ENCODE results near the gene PLD2.

The PLD2 gene

GRCh38 chr17:4816826-4817225 lies 9.9 kb downstream of the PLD2 start:
- H3F3A ChIP-seq (ENCODE audit: insufficient read depth, low read length): no peaks in the 10 kb centered on the region
- H4K20me1 ChIP-seq (ENCODE audit: insufficient read depth, low read length): no peaks in the 10 kb centered on the region
- no peaks in the 10 kb centered on the region for H3K4me1 ChIP-seq (ENCODE audit: low read length)
- H3K9ac ChIP-seq (ENCODE audit: low read length): no peak overlapping the region
- no peaks in the 10 kb centered on the region for H3K36me3 ChIP-seq (replicated peaks; ENCODE audit: insufficient read depth, low read length)
- no peak overlapping the region for H3K4me2 ChIP-seq (ENCODE audit: low read depth, low read length)
- TF ChIP-seq CTCF (IDR thresholded peaks at IDR 0.05; ENCODE audit: low read length) (no peak), EZH2 (optimal IDR thresholded peaks at IDR 0.05; ENCODE audit: low read depth, low read length) (no peak), EZH2phosphoT487 (IDR thresholded peaks at IDR 0.05; ENCODE audit: low read length) (no peak)
- H3K9me3 ChIP-seq (replicated peaks; ENCODE audit: insufficient read depth, low read length): no peaks in the 10 kb centered on the region
- H2AFZ ChIP-seq (ENCODE audit: low read length): no peak overlapping the region
- H3K4me3 ChIP-seq (ENCODE audit: low read length): no peak overlapping the region
- no peaks in the 10 kb centered on the region for H3K79me2 ChIP-seq (ENCODE audit: low read length)
- no peak overlapping the region for H3K27ac ChIP-seq (ENCODE audit: low read length)
- H3K27me3 ChIP-seq (replicated peaks; ENCODE audit: insufficient read depth, low read length): no peaks in the 10 kb centered on the region
- no peaks in the 10 kb centered on the region for H3K9me2 ChIP-seq (replicated peaks; ENCODE audit: insufficient read depth, low read length)
- DNase-seq: no peak

GRCh38 chr17:4818276-4818675 lies 11.3 kb downstream of the PLD2 start:
- no peak for TF ChIP-seq CTCF (IDR thresholded peaks at IDR 0.05; ENCODE audit: low read length)
- Histone ChIP-seq H4K20me1 (ENCODE audit: insufficient read depth, low read length) (no peaks in the 10 kb centered on the region), H3K27me3 (replicated peaks; ENCODE audit: insufficient read depth, low read length) (no peaks in the 10 kb centered on the region), H2AFZ (ENCODE audit: low read length) (no peak overlapping the region), H3K4me3 (ENCODE audit: low read length) (no peak overlapping the region), H3K9me3 (replicated peaks; ENCODE audit: insufficient read depth, low read length) (no peaks in the 10 kb centered on the region), H3F3A (ENCODE audit: insufficient read depth, low read length) (no peaks in the 10 kb centered on the region), H3K9me2 (replicated peaks; ENCODE audit: insufficient read depth, low read length) (no peaks in the 10 kb centered on the region), H3K79me2 (ENCODE audit: low read length) (no peaks in the 10 kb centered on the region), H3K27ac (ENCODE audit: low read length) (no peak overlapping the region), H3K9ac (ENCODE audit: low read length) (no peak overlapping the region), H3K4me1 (ENCODE audit: low read length) (no peaks in the 10 kb centered on the region), H3K36me3 (replicated peaks; ENCODE audit: insufficient read depth, low read length) (no peaks in the 10 kb centered on the region), H3K4me2 (ENCODE audit: low read depth, low read length) (no peak overlapping the region)
- DNase-seq: no peak

GRCh38 chr17:4822835-4823234 lies 15.9 kb downstream of the PLD2 start:
- H3F3A ChIP-seq (ENCODE audit: insufficient read depth, low read length): no peaks in the 10 kb centered on the region
- no peaks in the 10 kb centered on the region for H3K9me3 ChIP-seq (replicated peaks; ENCODE audit: insufficient read depth, low read length)
- H3K27me3 ChIP-seq (replicated peaks; ENCODE audit: insufficient read depth, low read length): no peaks in the 10 kb centered on the region
- H3K36me3 ChIP-seq (replicated peaks; ENCODE audit: insufficient read depth, low read length): no peaks in the 10 kb centered on the region
- H4K20me1 ChIP-seq (ENCODE audit: insufficient read depth, low read length): no peaks in the 10 kb centered on the region
- no peak for DNase-seq
- H2AFZ ChIP-seq (ENCODE audit: low read length): no peak overlapping the region
- H3K4me3 ChIP-seq (ENCODE audit: low read length): no peak overlapping the region
- no peak for TF ChIP-seq EZH2 (optimal IDR thresholded peaks at IDR 0.05; ENCODE audit: low read depth, low read length)
- no peak for TF ChIP-seq EZH2phosphoT487 (IDR thresholded peaks at IDR 0.05; ENCODE audit: low read length)
- no peak for TF ChIP-seq CTCF (IDR thresholded peaks at IDR 0.05; ENCODE audit: low read length)
- no peak overlapping the region for H3K9ac ChIP-seq (ENCODE audit: low read length)
- H3K4me2 ChIP-seq (ENCODE audit: low read depth, low read length): no peak overlapping the region
- H3K4me1 ChIP-seq (ENCODE audit: low read length): no peaks in the 10 kb centered on the region
- H3K9me2 ChIP-seq (replicated peaks; ENCODE audit: insufficient read depth, low read length): no peaks in the 10 kb centered on the region
- H3K27ac ChIP-seq (ENCODE audit: low read length): no peak overlapping the region
- no peaks in the 10 kb centered on the region for H3K79me2 ChIP-seq (ENCODE audit: low read length)
